RWPE2 (cell line): ENCODE data around the gene MRTFB.

Experiments
- ATAC-seq: fragments of 200-7000 bp; cut with Tn5 transposase; 3 replicates; pipeline ENCODE4 v1.9.1; 2021; ENCODE audit warnings: low read depth
- DNase-seq: peaks from one replicate; pipeline ENCODE4 v3.0.0-alpha.2; 2020; ENCODE audit warnings: low spot score
- H3K27ac ChIP-seq: fragments of 450-650 bp; 2 replicates; pipeline ENCODE4 v1.5.1; 2017; ENCODE audit warnings: mild to moderate bottlenecking; ENCODE audit not compliant: poor library complexity, severe bottlenecking
- H3K27me3 ChIP-seq: fragments of 250-450 bp; sonication (Bioruptor Pico); 2 replicates; pipeline ENCODE4 v1.5.1; 2021; ENCODE audit warnings: mild to moderate bottlenecking, moderate library complexity; ENCODE audit not compliant: insufficient read depth, poor library complexity, severe bottlenecking
- H3K36me3 ChIP-seq: fragments of 250-450 bp; sonication (Bioruptor Pico); 2 replicates; pipeline ENCODE4 v1.5.1; 2020; ENCODE audit warnings: low read depth, mild to moderate bottlenecking, moderate library complexity
- H3K4me1 ChIP-seq: fragments of 250-450 bp; sonication (Bioruptor Pico); 2 replicates; pipeline ENCODE4 v1.5.1; 2021; ENCODE audit warnings: mild to moderate bottlenecking, moderate library complexity; ENCODE audit not compliant: insufficient read depth, poor library complexity, severe bottlenecking
- H3K4me3 ChIP-seq: fragments of 250-450 bp; sonication (Bioruptor Pico); 2 replicates; pipeline ENCODE4 v1.5.1; 2021; ENCODE audit warnings: mild to moderate bottlenecking, moderate library complexity; ENCODE audit not compliant: severe bottlenecking
- H3K9me3 ChIP-seq: fragments of 250-450 bp; sonication (Bioruptor Pico); 2 replicates; pipeline ENCODE4 v1.5.1; 2021; ENCODE audit warnings: mild to moderate bottlenecking, moderate library complexity; ENCODE audit not compliant: severe bottlenecking
- TF ChIP-seq, protein P1 (sequence below): fragments of 450-650 bp; IDR thresholded peaks from one replicate; pipeline ENCODE4 v1.5.1; 2017; ENCODE audit warnings: mild to moderate bottlenecking, moderate library complexity; ENCODE audit not compliant: poor library complexity, severe bottlenecking

Gene MRTFB

GRCh38 chr16:14110728-14111251 lies 39.7 kb downstream of the MRTFB start:
- TF ChIP-seq, protein P1, sequence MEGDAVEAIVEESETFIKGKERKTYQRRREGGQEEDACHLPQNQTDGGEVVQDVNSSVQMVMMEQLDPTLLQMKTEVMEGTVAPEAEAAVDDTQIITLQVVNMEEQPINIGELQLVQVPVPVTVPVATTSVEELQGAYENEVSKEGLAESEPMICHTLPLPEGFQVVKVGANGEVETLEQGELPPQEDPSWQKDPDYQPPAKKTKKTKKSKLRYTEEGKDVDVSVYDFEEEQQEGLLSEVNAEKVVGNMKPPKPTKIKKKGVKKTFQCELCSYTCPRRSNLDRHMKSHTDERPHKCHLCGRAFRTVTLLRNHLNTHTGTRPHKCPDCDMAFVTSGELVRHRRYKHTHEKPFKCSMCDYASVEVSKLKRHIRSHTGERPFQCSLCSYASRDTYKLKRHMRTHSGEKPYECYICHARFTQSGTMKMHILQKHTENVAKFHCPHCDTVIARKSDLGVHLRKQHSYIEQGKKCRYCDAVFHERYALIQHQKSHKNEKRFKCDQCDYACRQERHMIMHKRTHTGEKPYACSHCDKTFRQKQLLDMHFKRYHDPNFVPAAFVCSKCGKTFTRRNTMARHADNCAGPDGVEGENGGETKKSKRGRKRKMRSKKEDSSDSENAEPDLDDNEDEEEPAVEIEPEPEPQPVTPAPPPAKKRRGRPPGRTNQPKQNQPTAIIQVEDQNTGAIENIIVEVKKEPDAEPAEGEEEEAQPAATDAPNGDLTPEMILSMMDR, result no peak
- H3K36me3 ChIP-seq, result no peaks in the 10 kb centered on the region
- no peaks in the 10 kb centered on the region for H3K9me3 ChIP-seq
- DNase-seq, result no peak
- ATAC-seq, result no peak
- H3K4me1 ChIP-seq, result peaks cover 8% of the 10 kb centered on the region
- no peak overlapping the region for H3K27ac ChIP-seq
- H3K27me3 ChIP-seq, result no peaks in the 10 kb centered on the region
- H3K4me3 ChIP-seq, result no peak overlapping the region

DNA sequence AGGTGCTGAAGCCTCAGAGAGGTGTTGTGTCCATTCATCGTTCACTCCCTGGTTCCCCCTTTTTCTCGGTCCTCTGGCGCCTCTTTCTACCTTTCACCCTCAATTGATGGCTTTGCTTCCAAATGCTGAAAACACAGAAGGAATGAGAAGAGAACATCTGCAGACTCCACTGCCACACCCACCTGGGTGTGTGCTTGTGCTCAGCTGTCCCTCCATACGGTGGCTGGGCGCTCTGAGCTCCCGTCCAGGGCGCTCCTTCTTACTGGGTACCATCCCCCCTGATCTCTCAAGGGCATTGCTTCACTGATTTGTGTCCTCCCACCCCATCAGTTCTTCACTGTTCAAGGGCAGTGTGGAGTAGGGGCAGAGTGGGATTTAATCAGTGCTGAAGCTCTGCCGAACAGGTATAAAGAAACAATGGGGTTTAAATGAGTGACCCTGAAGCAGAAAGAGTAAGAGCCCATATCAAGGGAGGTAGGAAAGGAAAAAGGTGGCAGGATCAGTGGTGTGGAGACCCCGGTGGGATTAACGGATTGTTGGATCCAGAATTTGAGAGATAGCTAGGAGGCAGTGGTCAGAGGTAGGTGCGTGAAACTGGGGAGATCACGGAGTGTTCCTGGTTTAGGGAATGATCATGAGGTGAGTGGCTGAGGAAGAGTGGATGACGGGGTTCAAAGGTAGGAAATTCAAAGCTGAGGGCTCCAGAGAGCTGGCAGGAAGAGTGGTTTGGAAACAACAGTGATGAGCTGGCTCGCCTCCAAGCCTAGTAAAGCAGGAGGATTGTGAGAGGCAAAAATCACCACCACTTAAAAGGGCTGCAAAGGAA lies 40.8 kb downstream of the MRTFB start:
- ATAC-seq, result peak; percentile 61
- DNase-seq, result no peak
- Histone ChIP-seq H3K4me1 (peaks cover 8% of the 10 kb centered on the region), H3K36me3 (no peaks in the 10 kb centered on the region), H3K27ac (no peak overlapping the region), H3K9me3 (no peaks in the 10 kb centered on the region), H3K4me3 (no peak overlapping the region), H3K27me3 (no peaks in the 10 kb centered on the region)
- TF ChIP-seq, protein P1, result no peak

GRCh38 chr16:14112539-14112856 lies 41.4 kb downstream of the MRTFB start:
- TF ChIP-seq, protein P1, result no peak
- Histone ChIP-seq H3K4me3 (no peak overlapping the region), H3K4me1 (peaks cover 8% of the 10 kb centered on the region), H3K27me3 (no peaks in the 10 kb centered on the region), H3K27ac (no peak overlapping the region), H3K36me3 (no peaks in the 10 kb centered on the region), H3K9me3 (no peaks in the 10 kb centered on the region)
- no peak for ATAC-seq
- no peak for DNase-seq

DNA sequence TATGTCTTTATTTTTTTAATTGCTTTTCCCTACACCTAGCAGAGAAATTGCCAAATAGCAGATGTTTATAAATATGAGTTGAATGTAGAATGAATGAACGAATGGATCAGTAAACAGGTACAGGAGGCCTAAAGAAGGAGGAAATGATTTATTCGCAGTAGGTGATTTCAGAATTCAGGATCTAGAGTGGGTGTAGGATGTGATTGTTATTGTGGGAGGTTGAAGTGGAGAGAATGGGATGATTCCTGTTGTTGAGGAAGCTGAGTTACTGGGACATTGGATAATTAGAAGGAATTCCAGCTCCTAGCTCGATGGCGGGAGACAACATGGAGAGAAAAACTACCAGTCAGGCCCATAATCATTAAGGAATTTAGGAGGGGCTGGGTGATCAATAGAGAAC lies 42.2 kb downstream of the MRTFB start:
- Histone ChIP-seq H3K9me3 (no peaks in the 10 kb centered on the region), H3K27me3 (no peaks in the 10 kb centered on the region), H3K4me3 (no peak overlapping the region), H3K36me3 (no peaks in the 10 kb centered on the region), H3K27ac (no peak overlapping the region), H3K4me1 (peaks cover 8% of the 10 kb centered on the region)
- ATAC-seq (no peak), DNase-seq (no peak)
- TF ChIP-seq, protein P1, result no peak

GRCh38 chr16:14117051-14117450 lies 45.9 kb downstream of the MRTFB start:
- H3K36me3 ChIP-seq, result no peaks in the 10 kb centered on the region
- H3K27me3 ChIP-seq, result no peaks in the 10 kb centered on the region
- TF ChIP-seq, protein P1, result no peak
- H3K4me1 ChIP-seq, result peaks cover 2% of the 10 kb centered on the region
- no peak overlapping the region for H3K4me3 ChIP-seq
- H3K27ac ChIP-seq, result no peak overlapping the region
- no peak for DNase-seq
- ATAC-seq, result no peak
- no peaks in the 10 kb centered on the region for H3K9me3 ChIP-seq
